HepG2 (cell line): ENCODE data around the gene HS3ST3B1. TPM values are rescaled to one million over a fixed set of nuclear protein-coding genes. Genes with fewer than 3 reads are reported as not detected.
A peak's percentile ranks its signal among the peaks of the same experiment; 100 is the strongest.

Experiments used
- ATF7-NPFF ChIP-seq: sonication (generic); formaldehyde crosslinking; IDR thresholded peaks from 2 replicates; pipeline ENCODE4 v1.8.1; 2023; ENCODE audit warnings: mild to moderate bottlenecking, low read depth, missing genetic modification reagents, moderate library complexity
- HOXD1 ChIP-seq: sonication (generic); formaldehyde crosslinking; IDR thresholded peaks from 2 replicates; pipeline ENCODE4 v1.5.0; 2020; ENCODE audit warnings: missing genetic modification reagents
- MAX ChIP-seq: IDR thresholded peaks from 2 replicates; pipeline ENCODE4 v1.6.1; 2012; ENCODE audit warnings: inconsistent platforms
- PHF20 ChIP-seq: sonication (generic); formaldehyde crosslinking; IDR thresholded peaks from 2 replicates; pipeline ENCODE4 v1.5.0; 2020; ENCODE audit warnings: mild to moderate bottlenecking, missing genetic modification reagents
- POGZ ChIP-seq: sonication (generic); formaldehyde crosslinking; IDR thresholded peaks from 2 replicates; pipeline ENCODE4 v1.4.0; 2020; ENCODE audit warnings: mild to moderate bottlenecking, missing genetic modification reagents
- RBFOX2 ChIP-seq: fragments of 200-400 bp; formaldehyde crosslinking; IDR thresholded peaks from 2 replicates; pipeline ENCODE4 v1.6.1; 2017; ENCODE audit warnings: low read depth, mild to moderate bottlenecking, low read length
- SYNCRIP ChIP-seq: fragments of 200-400 bp; formaldehyde crosslinking; IDR thresholded peaks from 2 replicates; pipeline ENCODE4 v1.6.1; 2018; ENCODE audit warnings: mild to moderate bottlenecking, low read depth, low read length; ENCODE audit not compliant: insufficient read depth
- TBX2 ChIP-seq: sonication (generic); formaldehyde crosslinking; IDR thresholded peaks from 2 replicates; pipeline ENCODE4 v1.5.0; 2020; ENCODE audit warnings: missing genetic modification reagents, mild to moderate bottlenecking, borderline replicate concordance
- ZNF318 ChIP-seq: sonication (generic); formaldehyde crosslinking; IDR thresholded peaks from 2 replicates; pipeline ENCODE4 v1.4.0; 2020; ENCODE audit warnings: mild to moderate bottlenecking, missing genetic modification reagents
- ZNF546 ChIP-seq: sonication (generic); formaldehyde crosslinking; conservative IDR thresholded peaks from 2 replicates; pipeline ENCODE4 v1.8.1; 2023; ENCODE audit warnings: mild to moderate bottlenecking, missing genetic modification reagents
- ZNF7 ChIP-seq: IDR thresholded peaks from 2 replicates; pipeline ENCODE4 v1.6.1; 2016; ENCODE audit warnings: missing biosample characterization, missing genetic modification reagents
- polyA plus RNA-seq, 8 experiments: library from polyadenylated mRNA; depleted of rRNA in 3 of 8; stranded (reverse) in 7 of 8; unstranded in 1 of 8; fragments of >200 nt; fragmentation: Illumina TruSeq in 4 of 8; extraction: Trizol in 4 of 8; gene quantifications; 2 replicates each; pipeline versions ENCODE4 v1.2.1 to v1.2.3, GENCODE V29; 2011 to 2016; ENCODE audit warnings: low read depth in 4 of 8, missing spikeins in 1 of 8, mixed read lengths in 1 of 8; ENCODE audit not compliant: insufficient read depth in 1 of 8
- total RNA-seq, 5 experiments: library from RNA; depleted of rRNA; stranded (reverse); fragments of >200 nt; fragmentation: Illumina TruSeq; extraction: Trizol; gene quantifications; 2 replicates each; pipeline ENCODE4 v1.2.3, GENCODE V29; 2016; ENCODE audit warnings: low read depth in 1 of 5
- TF ChIP-seq, protein P1 (sequence below): sonication (generic); formaldehyde crosslinking; IDR thresholded peaks from 2 replicates; pipeline ENCODE4 v1.5.1; 2020; ENCODE audit warnings: mild to moderate bottlenecking, missing genetic modification reagents, borderline replicate concordance
- TF ChIP-seq, protein P2 (sequence below): sonication (generic); formaldehyde crosslinking; IDR thresholded peaks from 2 replicates; pipeline ENCODE4 v1.8.0; 2022; ENCODE audit warnings: missing genetic modification reagents, mild to moderate bottlenecking, moderate library complexity, borderline replicate concordance

The HS3ST3B1 gene
- total and polyA plus RNA-seq, 2 of the 13 experiments (the other 11 are each of a cell fraction or from before 2014, with no cell fraction given), result 15.7 to 39.5 TPM

- TF ChIP-seq, protein P1, sequence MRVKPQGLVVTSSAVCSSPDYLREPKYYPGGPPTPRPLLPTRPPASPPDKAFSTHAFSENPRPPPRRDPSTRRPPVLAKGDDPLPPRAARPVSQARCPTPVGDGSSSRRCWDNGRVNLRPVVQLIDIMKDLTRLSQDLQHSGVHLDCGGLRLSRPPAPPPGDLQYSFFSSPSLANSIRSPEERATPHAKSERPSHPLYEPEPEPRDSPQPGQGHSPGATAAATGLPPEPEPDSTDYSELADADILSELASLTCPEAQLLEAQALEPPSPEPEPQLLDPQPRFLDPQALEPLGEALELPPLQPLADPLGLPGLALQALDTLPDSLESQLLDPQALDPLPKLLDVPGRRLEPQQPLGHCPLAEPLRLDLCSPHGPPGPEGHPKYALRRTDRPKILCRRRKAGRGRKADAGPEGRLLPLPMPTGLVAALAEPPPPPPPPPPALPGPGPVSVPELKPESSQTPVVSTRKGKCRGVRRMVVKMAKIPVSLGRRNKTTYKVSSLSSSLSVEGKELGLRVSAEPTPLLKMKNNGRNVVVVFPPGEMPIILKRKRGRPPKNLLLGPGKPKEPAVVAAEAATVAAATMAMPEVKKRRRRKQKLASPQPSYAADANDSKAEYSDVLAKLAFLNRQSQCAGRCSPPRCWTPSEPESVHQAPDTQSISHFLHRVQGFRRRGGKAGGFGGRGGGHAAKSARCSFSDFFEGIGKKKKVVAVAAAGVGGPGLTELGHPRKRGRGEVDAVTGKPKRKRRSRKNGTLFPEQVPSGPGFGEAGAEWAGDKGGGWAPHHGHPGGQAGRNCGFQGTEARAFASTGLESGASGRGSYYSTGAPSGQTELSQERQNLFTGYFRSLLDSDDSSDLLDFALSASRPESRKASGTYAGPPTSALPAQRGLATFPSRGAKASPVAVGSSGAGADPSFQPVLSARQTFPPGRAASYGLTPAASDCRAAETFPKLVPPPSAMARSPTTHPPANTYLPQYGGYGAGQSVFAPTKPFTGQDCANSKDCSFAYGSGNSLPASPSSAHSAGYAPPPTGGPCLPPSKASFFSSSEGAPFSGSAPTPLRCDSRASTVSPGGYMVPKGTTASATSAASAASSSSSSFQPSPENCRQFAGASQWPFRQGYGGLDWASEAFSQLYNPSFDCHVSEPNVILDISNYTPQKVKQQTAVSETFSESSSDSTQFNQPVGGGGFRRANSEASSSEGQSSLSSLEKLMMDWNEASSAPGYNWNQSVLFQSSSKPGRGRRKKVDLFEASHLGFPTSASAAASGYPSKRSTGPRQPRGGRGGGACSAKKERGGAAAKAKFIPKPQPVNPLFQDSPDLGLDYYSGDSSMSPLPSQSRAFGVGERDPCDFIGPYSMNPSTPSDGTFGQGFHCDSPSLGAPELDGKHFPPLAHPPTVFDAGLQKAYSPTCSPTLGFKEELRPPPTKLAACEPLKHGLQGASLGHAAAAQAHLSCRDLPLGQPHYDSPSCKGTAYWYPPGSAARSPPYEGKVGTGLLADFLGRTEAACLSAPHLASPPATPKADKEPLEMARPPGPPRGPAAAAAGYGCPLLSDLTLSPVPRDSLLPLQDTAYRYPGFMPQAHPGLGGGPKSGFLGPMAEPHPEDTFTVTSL, result peak; percentile 85; the same call in 1 of the 2 replicates
- TF ChIP-seq, protein P2, sequence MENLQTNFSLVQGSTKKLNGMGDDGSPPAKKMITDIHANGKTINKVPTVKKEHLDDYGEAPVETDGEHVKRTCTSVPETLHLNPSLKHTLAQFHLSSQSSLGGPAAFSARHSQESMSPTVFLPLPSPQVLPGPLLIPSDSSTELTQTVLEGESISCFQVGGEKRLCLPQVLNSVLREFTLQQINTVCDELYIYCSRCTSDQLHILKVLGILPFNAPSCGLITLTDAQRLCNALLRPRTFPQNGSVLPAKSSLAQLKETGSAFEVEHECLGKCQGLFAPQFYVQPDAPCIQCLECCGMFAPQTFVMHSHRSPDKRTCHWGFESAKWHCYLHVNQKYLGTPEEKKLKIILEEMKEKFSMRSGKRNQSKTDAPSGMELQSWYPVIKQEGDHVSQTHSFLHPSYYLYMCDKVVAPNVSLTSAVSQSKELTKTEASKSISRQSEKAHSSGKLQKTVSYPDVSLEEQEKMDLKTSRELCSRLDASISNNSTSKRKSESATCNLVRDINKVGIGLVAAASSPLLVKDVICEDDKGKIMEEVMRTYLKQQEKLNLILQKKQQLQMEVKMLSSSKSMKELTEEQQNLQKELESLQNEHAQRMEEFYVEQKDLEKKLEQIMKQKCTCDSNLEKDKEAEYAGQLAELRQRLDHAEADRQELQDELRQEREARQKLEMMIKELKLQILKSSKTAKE, result no peak
- no peak for TF ChIP-seq HOXD1
- TF ChIP-seq POGZ, result no peak; the same call in 1 of the 2 replicates
- no peak for TF ChIP-seq ZNF546 (CRISPR knock-in tag)
- no peak for TF ChIP-seq ZNF7 (CRISPR knock-in tag)
- TF ChIP-seq SYNCRIP, result no peak
- no peak for TF ChIP-seq PHF20
- TF ChIP-seq ZNF318 (CRISPR knock-in tag), result no peak
- no peak for TF ChIP-seq RBFOX2
- TF ChIP-seq TBX2 (CRISPR knock-in tag), result peak; percentile 29; the same call in 1 of the 2 replicates
- 0 out of 2 replicates have a peak, but pooled peaks have one; percentile 18 for TF ChIP-seq MAX
- TF ChIP-seq ATF7-NPFF (CRISPR knock-in tag), result no peak
Measured at GRCh38 chr17:14325618-14326167, 24.8 kb downstream of the HS3ST3B1 start (continued).
